HG03060 (cell line): ENCODE data around the gene LMO1.

ENCODE experiments used
- ATAC-seq: cut with Tn5 transposase; IDR thresholded peaks from one replicate; pipeline ENCODE4 v1.9.1; 2021; ENCODE audit warnings: low read depth, moderate number of reproducible peaks; ENCODE audit not compliant: unreplicated experiment

LMO1 gene

GRCh38 chr11:8230178-8230859 is 33.4 kb downstream of the LMO1 start:
- ATAC-seq, result no peak

DNA sequence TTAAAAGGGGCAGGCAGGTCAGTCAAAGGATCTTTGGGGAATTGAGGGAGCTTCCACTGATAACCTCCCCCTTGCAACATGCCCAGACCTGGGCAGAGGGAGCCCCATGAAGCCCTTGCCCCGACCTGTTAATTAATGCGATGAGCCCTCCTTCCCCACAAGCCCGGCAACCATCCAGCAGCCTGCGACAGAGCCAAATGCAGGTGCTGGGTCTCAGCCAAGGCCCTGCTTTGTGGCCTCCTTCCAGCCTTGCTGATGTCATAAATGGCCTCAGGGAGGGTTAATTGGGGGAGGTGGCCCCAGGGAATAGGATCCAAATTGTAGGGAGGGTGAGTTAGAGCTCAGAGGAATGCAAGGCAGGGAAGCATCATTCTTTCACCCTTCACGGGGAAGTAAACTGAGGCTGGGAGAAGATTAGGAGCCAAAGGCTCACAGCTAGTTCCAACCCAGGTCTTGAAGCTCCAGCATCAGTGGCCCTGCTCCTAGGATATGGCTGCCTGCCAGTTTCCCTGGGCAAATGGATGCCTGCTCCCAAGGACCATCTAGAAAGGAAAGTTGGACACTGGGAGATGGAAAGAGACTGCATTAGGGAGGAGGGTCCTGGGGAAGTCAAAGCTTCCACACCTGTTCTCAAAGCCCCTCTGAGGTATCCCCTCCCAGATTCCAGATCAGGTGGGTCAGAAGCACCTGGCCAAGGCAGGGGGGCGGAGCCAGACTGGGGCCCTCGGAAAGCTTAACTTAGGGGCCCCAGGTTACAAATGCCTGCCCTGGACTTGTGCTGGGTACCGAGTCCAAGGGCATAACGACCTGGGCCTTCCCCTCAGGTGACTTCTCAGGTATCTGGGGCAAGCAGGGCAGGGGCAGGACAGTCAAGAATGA is 34.1 kb downstream of the LMO1 start:
- ATAC-seq, result no peak

DNA sequence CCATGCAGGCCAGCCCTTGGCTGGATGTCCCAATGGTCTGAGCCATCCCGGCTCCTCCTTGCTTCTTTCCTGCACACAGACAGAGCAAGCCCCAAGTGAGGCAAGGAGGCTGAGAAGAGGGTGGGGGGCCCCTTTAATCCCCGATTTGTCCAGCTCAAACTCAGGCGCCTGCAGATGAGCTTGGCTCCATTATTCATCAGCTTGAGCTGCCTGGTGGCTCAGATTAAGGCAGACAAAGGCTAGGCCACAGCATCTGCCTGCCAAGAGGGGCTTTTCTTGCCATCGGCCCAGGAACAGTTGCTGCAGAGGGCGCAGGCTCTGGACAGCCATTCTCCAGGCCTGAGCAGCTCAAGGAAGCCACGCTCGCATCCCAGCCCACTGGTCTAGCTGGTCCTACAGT is 35.4 kb downstream of the LMO1 start:
- ATAC-seq, result no peak

- no peak for ATAC-seq
Observed at GRCh38 chr11:8227156-8228152, 36.2 kb downstream of the LMO1 start.

DNA sequence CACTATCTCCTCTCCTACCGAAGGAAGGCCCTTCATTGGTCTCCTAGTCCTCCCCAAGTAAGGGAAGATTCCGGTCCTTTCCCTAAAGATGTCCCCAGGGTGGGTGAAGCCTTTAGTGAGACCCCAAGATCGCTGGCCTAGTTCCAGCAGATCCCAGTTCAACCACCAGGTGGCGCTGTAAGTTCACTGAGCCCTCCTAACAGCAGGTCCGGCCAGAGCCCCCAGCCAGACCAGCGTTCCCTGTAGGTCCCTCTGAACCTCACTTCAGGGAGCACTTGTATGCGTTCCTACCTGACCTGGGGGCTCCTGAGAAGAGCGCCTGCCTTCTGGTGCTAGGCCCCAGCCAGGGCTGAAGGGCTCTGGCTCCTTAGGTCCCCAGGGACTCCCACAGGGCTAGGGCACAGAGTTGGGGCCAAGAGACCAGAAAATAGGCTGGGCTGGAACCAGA is 38.1 kb downstream of the LMO1 start:
- ATAC-seq, result no peak

DNA sequence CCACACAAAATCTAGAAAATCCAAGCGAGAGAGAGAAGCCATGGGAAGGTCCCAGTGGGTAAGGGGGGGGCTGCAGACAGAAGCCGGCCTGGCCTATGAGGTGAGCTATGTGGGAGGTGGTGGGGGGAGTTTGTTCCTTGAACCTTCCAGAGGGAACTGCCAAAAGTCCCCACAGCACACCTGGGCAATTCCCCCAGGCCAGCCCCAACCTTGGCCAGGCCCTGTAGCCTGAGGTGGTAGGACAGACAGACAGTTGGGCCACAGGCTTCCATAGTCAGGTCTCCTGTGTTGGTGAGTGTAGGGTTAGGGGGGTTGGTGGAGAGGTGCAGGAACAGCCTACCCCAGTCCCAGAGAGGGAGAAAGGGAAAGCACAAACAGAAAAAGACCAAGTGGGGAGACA is 39.0 kb downstream of the LMO1 start:
- no peak for ATAC-seq

- ATAC-seq, result no peak
Observed at GRCh38 chr11:8224161-8224591, 39.5 kb downstream of the LMO1 start.

GRCh38 chr11:8223513-8223900 is 40.2 kb downstream of the LMO1 start:
- ATAC-seq, result no peak

DNA sequence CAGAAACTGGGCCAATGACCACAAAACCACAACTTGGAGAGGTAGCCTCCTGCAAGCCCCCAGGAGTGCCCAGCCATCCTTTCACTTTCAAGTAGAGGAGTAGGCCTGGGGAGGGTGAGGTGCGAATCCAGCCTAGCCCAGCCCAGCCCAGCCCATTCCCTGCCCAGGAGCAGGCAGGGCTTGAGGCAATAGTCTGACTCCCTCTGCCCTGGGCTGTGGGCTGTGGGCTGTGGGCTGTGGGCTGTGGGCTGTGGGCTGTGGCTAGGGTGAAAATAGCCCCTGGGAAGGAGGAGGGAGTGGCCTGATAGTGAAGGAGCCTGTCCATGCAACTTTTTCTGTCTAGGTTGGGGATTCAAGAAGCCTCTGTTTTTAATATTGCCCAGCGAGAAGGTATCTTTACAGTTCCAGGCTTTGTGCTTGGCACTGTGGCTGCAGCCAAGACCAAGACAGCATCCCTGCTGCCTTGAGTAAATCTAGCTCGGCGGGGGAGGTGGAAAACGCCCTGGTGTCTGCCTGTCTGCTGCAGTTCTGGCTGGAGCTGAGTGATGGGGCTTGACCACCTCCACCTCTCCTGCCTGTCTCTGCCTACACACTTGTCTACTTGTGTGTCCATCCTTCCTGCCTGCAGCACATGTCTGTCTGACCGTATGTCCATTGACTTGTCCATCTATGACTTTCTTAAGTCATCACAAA is 40.7 kb downstream of the LMO1 start:
- no peak for ATAC-seq

DNA sequence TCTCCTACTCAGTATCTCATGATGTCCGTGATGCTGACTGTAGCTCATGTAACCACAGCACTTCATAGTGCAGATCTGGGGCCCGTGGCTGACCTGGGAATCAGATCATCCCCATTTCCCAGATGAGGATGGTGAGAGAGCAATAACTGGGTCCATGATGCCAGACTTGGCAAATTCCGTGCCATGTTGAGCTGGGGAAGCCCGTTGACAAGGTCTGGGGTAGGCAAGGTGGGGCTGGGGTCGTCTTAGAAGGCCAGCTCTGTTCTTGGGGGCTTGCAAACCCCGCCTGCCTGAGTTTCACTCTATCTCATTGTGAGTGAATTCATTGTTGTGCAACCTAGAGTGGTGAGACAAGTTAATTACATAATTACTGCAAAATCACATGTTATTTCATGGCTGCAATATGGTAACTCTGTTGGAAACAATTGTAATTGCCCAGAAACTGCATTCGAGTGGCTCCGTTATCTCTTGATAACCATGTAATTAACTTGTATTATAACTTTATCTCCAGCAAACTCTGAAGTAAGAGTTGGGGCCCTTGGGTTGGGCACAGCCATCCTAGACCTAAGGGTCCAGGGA is 41.7 kb downstream of the LMO1 start:
- ATAC-seq, result no peak

DNA sequence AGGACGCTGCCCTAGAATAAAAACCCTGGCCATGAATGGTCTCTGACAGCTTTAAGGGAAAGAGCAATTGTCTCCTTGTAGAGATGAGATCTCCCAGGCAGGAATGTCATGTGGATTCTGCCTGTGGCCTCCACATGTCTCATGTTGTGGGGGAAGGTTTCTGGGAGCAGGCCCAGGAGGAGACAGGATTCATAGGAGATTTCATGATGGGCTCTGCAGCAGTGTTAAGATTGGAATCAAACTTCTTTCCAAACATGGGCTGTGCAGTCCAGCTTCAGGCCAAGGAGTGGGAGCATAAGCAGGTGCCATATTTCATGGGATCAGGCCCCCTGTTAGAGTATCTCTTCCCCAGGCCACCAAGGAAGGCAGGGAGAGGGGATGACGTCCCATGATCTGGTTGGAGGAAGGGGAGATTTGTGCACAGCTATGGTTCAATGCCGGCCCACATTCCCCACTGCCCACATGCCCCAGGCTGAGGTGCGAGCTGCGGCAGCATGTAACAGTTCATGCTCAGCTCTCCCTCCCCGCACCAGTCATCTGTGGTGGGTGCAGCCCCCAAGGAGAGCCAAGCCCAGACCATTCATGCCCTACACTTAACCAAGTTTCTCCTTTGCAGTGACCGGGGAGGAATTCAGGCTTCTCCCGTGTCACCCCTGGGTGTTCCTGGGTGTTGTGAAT is 42.5 kb downstream of the LMO1 start:
- no peak for ATAC-seq

GRCh38 chr11:8220261-8221045 is 43.2 kb downstream of the LMO1 start:
- ATAC-seq, result no peak

- no peak for ATAC-seq
Observed at GRCh38 chr11:8219257-8220021, 44.2 kb downstream of the LMO1 start.

GRCh38 chr11:8218840-8219239 is 44.8 kb downstream of the LMO1 start:
- ATAC-seq, result no peak

GRCh38 chr11:8218409-8218808 is 45.3 kb downstream of the LMO1 start:
- ATAC-seq, result no peak

DNA sequence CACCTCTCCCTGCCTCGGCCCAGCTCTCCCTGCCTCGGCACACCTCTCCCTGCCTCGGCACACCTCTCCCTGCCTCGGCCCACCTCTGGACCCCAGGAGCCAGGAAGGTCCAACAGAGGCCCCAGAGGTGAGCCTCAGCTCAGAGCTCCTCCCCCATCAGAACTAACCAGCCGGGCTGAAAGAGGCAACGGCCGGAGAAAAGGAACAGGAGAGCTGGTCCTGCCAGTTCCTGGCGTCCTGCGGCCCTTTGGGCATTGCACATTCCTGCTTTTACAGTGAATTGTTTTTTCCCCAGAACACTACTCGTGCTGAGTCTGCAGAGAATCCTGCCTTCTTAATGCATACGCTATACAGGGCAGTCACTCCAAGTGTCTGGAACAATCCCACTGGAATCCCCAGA is 45.8 kb downstream of the LMO1 start:
- no peak for ATAC-seq

DNA sequence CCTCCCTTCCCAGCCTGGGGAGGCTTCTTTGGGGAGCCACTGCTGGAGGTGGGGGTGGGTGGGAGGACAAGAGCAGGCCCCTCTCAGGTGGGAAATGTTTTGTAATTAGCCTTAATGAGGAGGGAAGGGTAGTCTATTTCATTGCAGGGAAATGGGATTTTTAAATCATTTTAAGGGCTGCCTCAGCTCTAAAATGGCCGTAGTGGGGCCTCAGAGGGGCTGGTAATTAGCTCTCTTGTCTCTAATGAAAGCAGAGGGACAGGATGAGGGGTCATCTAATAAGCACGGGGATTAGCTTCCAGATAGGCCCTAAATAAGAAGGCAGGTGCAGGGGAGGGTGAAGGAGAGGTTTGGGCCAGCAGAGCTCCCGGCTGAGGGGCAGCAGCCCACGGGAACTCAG is 46.5 kb downstream of the LMO1 start:
- no peak for ATAC-seq

DNA sequence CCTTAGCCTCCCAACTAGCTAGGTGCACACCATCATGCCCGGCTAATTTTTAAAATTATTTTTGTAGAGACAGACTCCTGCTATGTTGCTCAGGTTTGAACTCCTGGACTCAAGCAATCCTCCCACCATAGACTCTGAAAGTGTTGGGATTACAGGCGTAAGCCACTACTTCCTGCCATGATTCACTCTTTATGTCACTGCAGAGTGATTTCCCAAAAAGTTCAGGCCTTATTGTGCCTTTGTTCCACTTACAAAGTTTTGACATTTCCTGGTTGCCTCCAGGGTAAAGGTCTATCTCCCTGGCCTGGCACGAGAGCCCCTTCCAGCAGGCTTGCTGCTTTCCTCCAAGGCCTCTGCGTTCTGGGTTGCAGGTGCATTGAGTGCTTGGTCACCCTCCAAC is 50.3 kb downstream of the LMO1 start:
- ATAC-seq, result no peak
